Skeletal muscle satellite cell (primary cell): ENCODE data around the gene ABCA9.
A peak's percentile ranks its signal among the peaks of the same experiment; 100 is the strongest.

Source experiments
- H3K27me3 ChIP-seq: 2 replicates; pipeline ENCODE4 v1.7.0; 2013; ENCODE audit warnings: low read length; ENCODE audit not compliant: control insufficient read depth, insufficient read depth
- H3K36me3 ChIP-seq: 2 replicates; pipeline ENCODE4 v1.7.0; 2013; ENCODE audit warnings: mild to moderate bottlenecking, control low read depth, low read length; ENCODE audit not compliant: insufficient read depth
- H3K4me1 ChIP-seq: 2 replicates; pipeline ENCODE4 v1.7.0; 2013; ENCODE audit warnings: low read length; ENCODE audit not compliant: control insufficient read depth, insufficient read depth
- H3K4me2 ChIP-seq: 2 replicates; pipeline ENCODE4 v1.7.0; 2013; ENCODE audit warnings: mild to moderate bottlenecking, low read length
- H3K4me3 ChIP-seq: 2 replicates; pipeline ENCODE4 v1.7.0; 2013; ENCODE audit warnings: low read length
- H3K9ac ChIP-seq: 2 replicates; pipeline ENCODE4 v1.7.0; 2013; ENCODE audit warnings: mild to moderate bottlenecking, low read depth, low read length, moderate library complexity
- H3K9me3 ChIP-seq: replicated peaks from 2 replicates; pipeline ENCODE4 v1.7.0; 2013; ENCODE audit warnings: mild to moderate bottlenecking, control low read depth, low read length

ABCA9 gene

DNA sequence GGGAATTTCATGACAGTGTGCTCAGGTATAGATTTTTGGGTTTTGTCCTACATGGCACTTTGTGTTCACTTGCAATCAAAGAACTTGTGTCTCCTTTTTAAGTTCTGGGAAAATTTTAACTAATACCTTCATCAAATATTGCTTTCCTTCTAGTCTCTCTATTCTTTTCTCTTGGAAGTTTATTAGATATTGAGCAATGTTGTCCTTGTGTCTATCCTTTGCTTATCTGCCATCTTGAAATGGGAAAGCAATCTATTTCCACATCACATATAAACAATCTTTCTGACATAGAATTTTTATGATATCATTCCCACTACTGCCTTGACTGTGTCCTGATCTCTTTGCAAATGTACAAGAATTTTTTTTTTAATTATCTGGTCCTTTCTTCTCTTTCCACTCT, 4.4 kb upstream of the ABCA9 start:
- Histone ChIP-seq H3K9ac (no peak overlapping the region), H3K4me2 (no peak overlapping the region), H3K9me3 (no peaks in the 10 kb centered on the region), H3K27me3 (no peaks in the 10 kb centered on the region), H3K4me1 (peaks cover 9% of the 10 kb centered on the region), H3K36me3 (no peaks in the 10 kb centered on the region), H3K4me3 (no peak overlapping the region)

- H3K4me3 ChIP-seq: no peak overlapping the region
- no peaks in the 10 kb centered on the region for H3K36me3 ChIP-seq
- no peaks in the 10 kb centered on the region for H3K9me3 ChIP-seq
- H3K9ac ChIP-seq: no peak overlapping the region
- no peaks in the 10 kb centered on the region for H3K27me3 ChIP-seq
- peaks cover 15% of the 10 kb centered on the region for H3K4me1 ChIP-seq
- no peak overlapping the region for H3K4me2 ChIP-seq
Observed at GRCh38 chr17:69064476-69064875, 3.7 kb upstream of the ABCA9 start.

- Histone ChIP-seq H3K9me3 (no peaks in the 10 kb centered on the region), H3K4me1 (peaks cover 17% of the 10 kb centered on the region), H3K9ac (no peak overlapping the region), H3K4me3 (no peak overlapping the region), H3K36me3 (no peaks in the 10 kb centered on the region), H3K27me3 (no peaks in the 10 kb centered on the region), H3K4me2 (no peak overlapping the region)
Observed at GRCh38 chr17:69064001-69064400, 3.3 kb upstream of the ABCA9 start.

GRCh38 chr17:69062860-69063581, 2.3 kb upstream of the ABCA9 start:
- Histone ChIP-seq H3K27me3 (no peaks in the 10 kb centered on the region), H3K9me3 (no peaks in the 10 kb centered on the region), H3K4me3 (no peak overlapping the region)

DNA sequence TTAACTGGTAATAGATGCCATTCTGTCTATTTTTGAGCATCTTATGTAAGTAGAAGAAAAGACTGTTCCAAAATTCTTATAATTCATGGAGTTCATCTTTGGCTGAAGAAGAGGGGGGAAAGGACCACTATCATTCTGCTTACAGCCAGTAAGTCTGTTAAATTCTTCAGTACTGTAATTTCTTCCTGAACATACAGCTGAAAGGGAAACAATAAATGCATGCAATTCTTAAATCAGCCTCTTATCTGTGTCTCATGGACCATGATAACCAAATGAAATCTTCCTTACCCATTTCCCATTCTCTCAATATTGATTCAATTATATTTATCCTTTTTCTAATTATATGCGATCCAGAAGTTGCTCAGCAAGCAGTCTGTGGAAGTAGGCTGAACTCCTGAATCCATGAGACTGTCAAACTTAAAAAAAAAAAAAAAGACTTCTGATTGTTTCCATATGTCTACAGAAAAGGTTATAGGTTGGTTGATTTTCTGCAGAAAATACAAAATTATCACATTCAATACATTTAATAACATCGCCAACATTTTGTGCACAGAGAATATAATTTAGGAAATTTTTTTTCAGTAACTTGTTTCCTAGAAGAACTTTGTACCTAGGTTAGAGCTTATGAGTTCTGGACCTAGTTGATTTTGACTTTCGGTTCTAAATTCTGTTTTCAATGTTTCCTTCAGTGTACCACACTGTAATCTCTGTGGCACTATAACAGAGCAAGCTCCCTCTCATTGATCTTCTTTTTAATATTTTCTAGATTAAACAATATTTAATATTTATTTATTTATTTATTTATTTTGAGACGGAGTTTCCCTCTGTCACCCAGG, 1.2 kb upstream of the ABCA9 start:
- H3K27me3 ChIP-seq: no peaks in the 10 kb centered on the region

More at GRCh38 chr17:69062860-69063581, 2.3 kb upstream of the ABCA9 start:
- H3K9ac ChIP-seq: no peak overlapping the region
- no peak overlapping the region for H3K4me2 ChIP-seq
- peaks cover 17% of the 10 kb centered on the region for H3K4me1 ChIP-seq
- H3K36me3 ChIP-seq: no peaks in the 10 kb centered on the region

DNA sequence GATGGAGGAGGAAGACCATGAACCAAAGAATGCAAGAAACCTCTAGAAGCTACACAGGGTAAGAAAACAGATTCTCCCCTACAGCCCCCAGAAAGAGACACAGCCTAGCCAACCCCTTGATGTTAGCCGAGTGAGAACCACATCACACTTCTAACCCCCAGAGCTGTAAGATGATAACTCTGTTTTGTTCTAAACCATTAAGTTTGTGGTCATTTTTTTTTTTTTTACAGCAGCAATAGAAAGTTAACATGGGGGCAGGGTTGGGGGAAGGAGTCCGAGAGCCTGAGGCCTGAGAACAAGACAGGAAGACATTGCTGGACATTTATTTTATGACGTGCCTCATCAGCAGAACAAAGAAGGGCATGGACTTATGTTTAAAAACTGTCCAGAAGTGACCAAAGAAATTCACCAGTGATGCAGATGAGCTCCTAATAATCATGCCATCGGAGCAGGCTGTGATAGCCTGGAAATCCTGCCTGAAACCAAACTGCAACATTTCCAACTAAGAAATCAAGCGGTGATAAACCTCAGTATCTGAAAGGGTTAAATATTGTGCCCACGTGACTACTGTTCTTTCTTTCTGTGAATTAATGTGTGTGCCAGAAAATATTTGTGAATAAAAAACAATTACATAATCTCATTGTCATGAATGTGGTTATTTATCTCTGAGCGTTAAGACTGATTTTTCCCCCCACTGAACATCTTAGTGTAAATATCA, 1.1 kb downstream of the ABCA9 start:
- Histone ChIP-seq H3K4me3 (no peak overlapping the region), H3K9ac (no peak overlapping the region), H3K4me1 (peaks cover 17% of the 10 kb centered on the region), H3K9me3 (no peaks in the 10 kb centered on the region), H3K36me3 (no peaks in the 10 kb centered on the region), H3K27me3 (no peaks in the 10 kb centered on the region), H3K4me2 (peak overlapping the region; percentile 35)

More for the DNA sequence above, 1.2 kb upstream of the ABCA9 start:
- Histone ChIP-seq H3K4me3 (no peak overlapping the region), H3K4me2 (no peak overlapping the region), H3K4me1 (peaks cover 17% of the 10 kb centered on the region), H3K9ac (no peak overlapping the region), H3K36me3 (no peaks in the 10 kb centered on the region), H3K9me3 (no peaks in the 10 kb centered on the region)

DNA sequence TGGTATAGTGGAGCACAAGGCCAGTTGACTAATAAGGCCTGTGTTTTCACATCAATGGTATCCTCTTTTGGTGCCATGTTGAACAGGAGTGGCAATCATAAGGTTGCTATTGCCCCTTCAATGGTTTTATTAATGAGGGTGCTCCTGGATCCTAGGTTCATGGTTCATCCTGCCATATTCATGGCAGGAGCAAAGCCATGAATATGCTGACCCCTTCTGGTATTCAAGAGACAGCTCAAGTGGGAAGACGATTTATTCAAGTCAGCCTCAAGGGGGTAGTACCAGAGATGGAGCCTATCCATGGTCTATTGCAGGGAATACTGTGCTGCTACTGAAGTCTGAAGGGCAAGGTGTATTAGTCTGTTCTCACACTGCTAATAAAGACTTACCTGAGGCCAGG, 2.6 kb downstream of the ABCA9 start:
- Histone ChIP-seq H3K27me3 (no peaks in the 10 kb centered on the region), H3K4me3 (no peak overlapping the region), H3K4me1 (peaks cover 17% of the 10 kb centered on the region), H3K9me3 (no peaks in the 10 kb centered on the region), H3K36me3 (no peaks in the 10 kb centered on the region), H3K9ac (no peak overlapping the region), H3K4me2 (no peak overlapping the region)

DNA sequence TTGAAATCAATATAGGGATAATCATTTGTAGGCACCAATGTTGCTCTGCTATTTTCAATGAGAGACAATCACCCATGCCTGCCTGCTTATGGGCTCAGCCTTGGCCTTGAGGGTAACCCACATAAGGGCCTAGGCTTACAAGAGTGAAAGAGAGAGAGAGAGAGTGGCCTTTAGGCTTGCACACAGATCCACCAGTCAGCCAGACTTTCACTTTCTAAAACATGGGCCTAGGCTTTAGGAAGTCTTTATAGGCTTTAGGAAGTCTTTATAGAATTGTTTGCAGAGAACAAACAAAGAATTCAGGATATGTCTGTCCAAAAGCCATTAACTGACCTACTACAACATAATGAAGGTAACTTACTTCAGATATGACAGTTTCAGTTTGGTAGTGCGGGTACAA, 3.4 kb downstream of the ABCA9 start:
- Histone ChIP-seq H3K36me3 (no peaks in the 10 kb centered on the region), H3K4me1 (peaks cover 17% of the 10 kb centered on the region), H3K4me2 (no peak overlapping the region), H3K27me3 (no peaks in the 10 kb centered on the region), H3K9ac (no peak overlapping the region), H3K9me3 (no peaks in the 10 kb centered on the region), H3K4me3 (no peak overlapping the region)

DNA sequence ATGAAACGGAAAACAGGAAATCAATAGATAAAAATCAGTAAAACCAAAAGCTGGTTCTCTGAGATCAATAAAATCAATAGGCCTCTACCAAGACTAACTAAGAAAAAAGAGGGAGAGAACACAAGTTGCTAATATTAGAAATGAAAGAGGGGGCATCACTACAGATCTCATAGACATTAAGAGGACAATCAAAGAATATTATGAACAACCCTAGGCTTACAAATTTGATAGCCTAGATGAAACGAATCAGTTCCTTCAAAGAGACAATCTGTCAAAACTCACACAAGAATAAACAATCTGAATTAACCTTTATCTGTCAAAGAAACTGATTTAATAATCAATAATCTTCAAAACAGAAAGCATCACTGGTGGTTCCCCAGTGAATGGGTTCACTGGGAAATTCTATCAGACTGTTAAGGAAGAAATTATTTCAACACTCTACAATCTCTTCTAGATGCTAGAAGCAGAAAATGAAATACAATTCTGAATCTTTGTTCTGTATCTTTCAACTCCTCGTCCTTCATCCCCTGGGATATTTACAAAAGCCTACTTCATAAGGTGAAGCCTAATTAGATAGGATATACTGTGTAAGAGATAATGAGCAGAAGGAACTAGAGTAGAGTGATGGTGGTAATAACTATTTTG, 4.4 kb downstream of the ABCA9 start:
- Histone ChIP-seq H3K4me2 (no peak overlapping the region), H3K36me3 (no peaks in the 10 kb centered on the region), H3K4me3 (no peak overlapping the region), H3K9ac (no peak overlapping the region), H3K9me3 (no peaks in the 10 kb centered on the region), H3K4me1 (peaks cover 21% of the 10 kb centered on the region), H3K27me3 (no peaks in the 10 kb centered on the region)

- Histone ChIP-seq H3K27me3 (no peaks in the 10 kb centered on the region), H3K4me1 (peaks cover 19% of the 10 kb centered on the region), H3K4me3 (no peak overlapping the region), H3K36me3 (no peaks in the 10 kb centered on the region), H3K9me3 (no peaks in the 10 kb centered on the region), H3K4me2 (no peak overlapping the region), H3K9ac (no peak overlapping the region)
Observed at GRCh38 chr17:69055334-69055733, 5.4 kb downstream of the ABCA9 start.
